Measurements from ENCODE around the gene ZBP1.
A peak's percentile ranks its signal among the peaks of the same experiment; 100 is the strongest.
"Not testable (repeated sequence)": the region's sequence is repeated elsewhere in the genome, so short reads cannot be mapped to it uniquely, and the experiment has no call there.

The ZBP1 gene

DNA sequence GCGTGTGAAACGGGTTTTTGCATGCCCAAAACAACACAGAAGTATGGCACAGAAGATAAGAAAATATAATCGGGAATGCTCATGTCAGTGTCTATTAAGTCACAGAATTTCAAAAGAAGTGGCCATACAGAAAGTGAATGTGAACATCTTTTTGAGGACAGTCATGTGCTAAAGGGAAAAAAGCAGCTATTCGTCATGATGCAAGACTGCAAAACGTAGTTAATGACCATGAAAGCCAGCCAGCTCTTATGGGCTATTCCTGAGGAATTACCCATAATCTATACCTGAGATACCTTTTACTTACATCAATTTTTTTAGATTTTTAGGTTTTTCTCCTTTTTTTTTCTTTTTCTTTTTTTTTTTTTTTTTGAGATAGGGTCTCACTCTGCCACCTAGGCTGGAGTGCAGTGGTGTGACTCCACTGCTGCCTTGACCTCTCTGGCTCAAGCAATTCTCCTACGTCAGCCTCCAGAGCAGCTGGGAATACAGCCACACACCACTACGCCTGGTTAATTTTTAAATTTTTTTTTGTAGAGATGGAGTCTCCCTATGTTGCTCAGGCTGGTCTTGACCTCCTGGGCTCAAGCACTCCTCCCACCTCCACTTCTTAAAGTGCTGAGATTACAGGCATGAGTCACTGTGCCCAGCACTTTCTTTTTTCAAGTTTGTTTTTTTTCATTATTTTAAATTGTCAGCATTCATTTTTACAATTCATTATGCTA lies 18.1 kb upstream of the ZBP1 start:
- DNase-seq: no peak

DNA sequence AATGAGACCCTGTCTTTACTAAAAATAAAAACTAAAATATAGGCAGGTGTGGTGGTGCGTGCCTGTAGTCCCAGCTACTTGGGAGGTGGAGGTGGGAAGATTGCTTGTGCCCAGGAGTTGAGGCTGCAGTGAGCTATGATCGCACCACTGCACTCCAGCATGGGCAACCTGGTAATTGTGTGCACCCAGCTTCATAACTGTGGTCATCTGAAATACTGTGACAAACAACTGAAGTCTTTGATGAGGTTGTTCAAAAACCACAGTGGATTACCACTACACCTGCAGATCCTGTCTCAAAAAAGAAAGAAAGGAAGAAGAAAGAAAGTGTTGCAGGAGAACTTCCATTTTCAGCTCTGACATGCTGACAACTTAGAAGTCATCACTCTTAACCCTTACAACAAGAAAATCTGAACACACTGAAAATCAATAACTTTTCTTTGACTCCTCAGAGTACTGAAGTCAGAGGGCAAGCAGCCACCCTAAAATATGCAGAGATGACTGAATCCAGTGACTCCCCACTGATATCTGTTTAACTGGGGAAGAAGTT lies 13.8 kb upstream of the ZBP1 start:
- DNase-seq: no peak

DNA sequence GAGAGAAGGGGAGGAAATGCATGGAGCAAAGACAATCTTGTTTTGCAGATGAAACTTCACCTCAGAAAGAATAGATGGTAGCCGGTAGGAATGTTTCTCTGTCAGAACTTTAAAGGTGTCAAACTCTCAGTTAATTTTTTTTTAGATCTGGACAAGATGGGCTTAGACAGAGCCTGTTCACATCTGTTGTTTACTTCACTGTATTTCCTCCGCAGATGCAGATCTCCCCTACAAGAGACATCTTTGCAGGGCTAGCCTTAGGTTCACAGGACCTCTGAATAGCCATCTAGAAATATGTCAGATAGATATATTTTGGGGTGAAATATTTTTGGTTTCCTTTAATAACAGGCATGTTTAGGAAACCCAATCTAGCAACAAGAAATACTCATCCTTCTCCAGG lies 12.1 kb upstream of the ZBP1 start:
- no peak for DNase-seq

DNA sequence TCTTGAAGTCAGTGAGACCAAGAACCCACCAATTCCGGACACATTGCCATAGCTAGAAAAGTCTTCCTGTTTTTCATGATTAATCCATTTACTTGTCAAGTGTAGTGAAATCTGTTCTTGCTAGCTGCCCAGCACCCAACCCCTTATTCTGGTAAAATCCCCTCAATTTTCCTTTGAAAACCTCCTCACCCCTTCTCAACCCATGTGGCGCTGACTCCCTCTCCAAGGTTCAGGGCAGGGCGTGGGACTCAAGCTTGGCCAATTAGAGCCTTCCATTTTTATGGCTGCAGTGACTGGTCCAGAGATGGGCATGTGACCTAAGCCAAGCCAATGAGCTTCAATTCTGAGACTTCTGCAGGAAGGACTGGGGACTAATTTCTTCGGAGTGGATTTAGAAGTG lies 9.8 kb upstream of the ZBP1 start:
- DNase-seq: no peak

DNA sequence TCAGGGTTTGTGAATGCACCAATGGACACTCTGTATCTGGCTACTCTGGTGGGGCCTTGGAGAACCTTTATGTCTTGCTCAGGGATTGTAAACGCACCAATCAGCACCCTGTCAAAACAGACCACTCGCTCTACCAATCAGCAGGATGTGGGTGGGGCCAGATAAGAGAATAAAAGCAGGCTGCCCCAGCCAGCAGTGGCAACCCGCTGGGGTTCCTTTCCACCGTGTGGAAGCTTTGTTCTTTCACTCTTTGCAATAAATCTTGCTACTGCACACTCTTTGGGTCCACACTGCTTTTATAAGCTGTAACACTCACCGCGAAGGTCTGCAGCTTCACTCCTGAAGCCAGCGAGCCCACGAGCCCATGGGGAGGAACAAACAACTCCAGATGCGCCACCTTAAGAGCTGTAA lies 9.3 kb upstream of the ZBP1 start:
- not testable (repeated sequence) for DNase-seq

DNA sequence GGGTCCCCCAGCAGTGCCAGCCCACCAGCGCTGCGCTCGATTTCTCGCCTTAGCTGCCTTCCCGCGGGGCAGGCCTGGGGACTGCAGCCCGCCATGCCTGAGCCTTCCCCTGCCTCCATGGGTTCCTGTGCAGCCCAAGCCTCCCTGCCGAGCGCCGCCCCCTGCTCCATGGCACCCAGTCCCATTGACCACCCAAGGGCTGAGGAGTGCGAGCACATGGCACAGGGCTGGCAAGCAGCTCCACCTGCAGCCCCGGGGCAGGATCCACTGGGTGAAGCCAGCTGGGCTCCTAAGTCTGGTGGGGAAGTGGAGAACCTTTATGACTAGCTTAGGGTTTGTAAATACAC lies 8.7 kb upstream of the ZBP1 start:
- DNase-seq: not testable (repeated sequence)

DNA sequence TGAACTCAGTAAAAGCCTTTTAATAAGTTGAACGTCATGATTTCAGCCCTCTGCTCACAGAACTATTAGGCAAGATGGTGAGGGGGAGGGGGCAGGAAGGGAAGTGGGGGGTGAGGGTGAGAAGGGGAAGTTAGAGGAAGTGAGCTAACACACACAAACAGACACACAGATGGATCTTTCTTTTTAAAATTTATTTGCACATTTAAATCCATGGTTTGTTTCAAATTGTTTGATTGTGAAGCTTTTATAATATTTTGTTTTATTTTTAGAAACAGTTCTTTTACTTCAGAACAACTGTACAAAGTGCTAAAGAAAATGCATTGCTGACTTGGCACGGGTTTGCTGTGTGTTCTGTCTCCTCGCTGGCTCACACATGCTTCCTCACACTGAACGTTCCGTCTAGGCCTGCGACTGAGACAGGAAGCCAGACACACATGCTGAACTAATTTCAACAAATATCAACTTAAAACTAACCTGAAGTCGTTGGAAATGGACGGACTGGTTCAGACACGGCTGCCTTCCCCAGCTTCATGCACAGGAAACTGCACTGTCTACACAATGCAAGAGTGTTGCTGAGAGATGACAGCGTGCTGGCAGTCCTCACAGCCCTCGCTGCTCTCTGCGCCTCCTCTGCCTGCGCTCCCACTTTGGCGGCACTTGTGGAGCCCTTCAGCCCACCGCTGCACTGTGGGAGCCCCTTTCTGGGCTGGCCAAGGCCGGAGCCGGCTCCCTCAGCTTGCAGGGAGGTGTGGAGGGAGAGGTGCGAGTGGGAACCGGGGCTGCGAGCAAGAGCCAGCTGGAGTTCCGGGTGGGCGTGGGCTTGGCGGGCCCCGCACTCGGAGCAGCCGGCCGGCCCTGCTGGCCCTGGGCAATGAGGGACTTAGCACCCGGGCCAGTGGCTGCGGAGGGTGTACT lies 8.1 kb upstream of the ZBP1 start:
- DNase-seq: peak; percentile 51

DNA sequence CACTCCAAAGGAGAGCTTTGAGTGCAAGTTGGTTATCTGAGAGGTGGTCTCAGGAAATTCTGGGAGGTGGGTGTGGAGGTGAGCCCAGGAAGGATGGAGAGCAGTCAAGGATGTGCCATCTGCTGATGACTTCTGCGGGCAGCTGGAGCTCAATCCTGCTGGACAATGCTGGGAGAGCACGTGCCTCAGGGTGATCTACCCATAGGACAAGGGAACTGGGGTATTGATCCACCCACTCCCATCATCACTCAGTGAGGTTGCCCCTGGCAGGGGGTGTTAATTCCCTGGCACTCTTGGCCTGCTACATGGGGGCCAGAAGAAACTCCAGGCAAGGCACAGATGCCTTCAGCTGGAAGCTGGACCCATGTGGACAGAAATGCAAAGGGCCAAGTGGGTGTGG lies 7.1 kb upstream of the ZBP1 start:
- no peak for DNase-seq

DNA sequence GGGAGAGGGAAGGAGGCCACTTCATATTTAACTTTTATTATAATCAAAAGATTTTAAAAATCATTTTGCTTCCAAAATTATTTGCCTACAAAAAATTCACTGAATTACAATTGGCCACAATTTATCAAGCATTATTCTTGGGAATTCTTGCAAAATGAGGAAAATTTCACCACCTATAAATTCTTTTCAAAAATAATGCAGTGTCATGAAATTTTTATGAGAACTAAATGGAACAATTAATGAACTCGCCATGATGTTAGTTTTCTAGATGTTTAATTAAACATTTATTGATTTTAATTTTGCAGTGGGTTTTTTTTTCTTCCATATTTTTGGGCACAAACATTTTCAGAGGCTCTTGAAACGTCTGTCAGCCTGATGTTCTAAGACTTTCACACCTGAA lies 5.8 kb upstream of the ZBP1 start:
- no peak for DNase-seq

DNA sequence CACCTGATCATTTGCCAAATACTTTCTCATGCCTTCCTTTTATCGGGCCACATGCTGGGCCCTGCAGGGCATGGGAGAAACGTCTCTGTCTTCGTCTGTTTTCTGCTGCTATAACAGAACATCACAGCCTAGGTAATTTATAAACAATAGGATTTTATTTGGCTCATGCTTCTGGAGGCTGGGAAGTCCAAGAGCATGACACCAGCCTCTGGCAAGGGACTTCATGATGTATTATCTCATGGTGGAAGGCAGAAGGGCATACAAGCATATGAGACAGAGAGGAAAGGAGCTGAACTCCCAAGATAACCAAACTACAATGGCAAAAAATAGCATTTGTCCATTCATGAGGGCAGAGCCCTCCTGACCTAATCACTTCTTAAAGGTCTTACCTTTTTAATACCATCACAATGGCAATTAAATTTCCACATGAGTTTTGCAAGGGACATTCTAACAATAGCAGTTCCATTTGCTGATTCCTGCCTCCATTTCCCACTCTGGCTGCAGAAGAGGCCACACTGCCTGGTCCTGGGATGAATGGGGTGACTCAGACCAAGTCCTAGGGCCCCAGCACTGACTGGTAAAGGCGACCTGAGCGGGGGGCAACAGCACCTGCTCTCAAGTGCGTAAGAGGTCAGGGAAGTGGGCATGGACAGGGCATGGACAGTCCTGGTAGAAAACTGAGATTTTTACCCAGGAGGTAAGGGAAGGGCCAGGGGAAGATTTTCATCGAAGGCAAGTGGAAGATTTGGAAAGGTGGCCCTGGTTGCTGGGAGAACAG lies 5.1 kb upstream of the ZBP1 start:
- no peak for DNase-seq

DNA sequence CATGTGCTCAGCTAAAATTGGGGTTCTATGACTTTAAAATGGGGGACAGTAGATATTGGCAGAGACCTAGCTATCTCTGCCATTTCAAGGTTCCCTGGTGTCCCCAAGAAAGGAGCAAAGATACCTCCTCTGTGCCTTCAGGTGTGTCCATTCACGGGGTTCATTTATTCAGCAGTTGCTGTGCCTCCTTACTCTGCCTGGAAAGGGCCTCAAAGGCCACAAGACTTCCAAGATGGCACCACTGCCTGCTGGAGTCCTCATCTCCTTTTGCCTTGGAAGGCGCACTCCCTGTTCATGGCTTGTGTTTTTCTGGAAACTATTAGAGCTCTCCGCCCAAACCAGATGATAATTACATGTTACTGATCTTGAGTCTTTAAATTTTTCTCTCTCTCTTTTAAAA lies 3.9 kb upstream of the ZBP1 start:
- no peak for DNase-seq

DNA sequence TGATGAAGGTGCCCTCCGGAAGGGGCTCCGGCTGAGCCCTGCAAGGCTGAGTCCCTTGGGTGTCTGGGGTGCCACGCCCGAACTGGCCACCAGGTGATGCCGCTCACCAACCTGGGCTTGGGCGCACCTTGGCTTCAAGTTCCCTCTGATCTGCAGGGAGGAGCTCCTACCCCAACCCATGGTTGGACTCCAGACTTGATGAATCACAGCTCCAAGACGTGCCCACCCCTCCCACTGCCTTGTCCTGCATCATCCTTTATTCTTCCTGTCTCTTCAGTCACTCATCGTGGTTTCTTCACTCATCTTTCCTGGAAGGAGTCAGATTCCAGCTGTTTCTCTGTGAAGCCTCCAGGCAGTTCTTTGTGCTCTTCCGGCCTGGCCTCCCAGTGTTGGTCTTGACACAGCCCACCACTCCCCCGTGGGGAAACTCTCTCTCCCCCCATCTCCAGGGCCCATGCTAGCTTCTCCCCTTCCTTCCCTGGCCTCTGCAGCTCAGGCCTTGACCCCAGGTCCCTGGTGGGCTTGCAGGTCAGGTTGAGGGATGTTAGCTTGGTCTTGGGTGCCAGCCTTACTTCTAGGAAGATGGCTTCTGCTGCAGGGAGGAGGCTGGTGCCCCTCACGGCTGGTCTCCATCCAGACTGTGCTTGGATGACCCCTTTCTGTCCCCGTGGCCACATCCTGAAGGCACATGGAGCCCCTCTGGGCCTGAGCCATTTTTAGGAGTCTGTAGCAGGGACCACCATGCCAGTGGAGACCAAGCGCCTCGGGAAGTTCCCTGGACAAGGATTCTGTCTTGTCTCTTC lies 2.6 kb upstream of the ZBP1 start:
- peak; percentile 81 for DNase-seq

DNA sequence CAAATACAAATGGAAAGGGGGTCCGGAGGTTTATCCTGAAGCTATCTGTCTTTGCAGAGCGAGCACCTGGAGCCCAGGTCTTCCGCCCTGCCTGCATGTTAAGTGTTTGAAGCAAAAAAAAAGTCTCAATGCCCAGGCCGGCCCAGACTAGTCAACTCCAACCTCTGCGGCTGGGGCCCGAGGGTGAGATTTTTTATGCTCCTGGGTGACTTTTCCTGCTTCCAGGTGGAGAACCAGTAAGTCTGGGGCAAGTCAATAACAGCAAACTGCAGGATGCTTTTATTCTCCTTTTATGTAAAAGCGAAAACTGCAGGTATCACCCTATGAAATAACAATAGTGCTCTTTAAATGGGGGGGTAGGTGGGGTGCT lies 2.0 kb upstream of the ZBP1 start:
- no peak for DNase-seq

DNA sequence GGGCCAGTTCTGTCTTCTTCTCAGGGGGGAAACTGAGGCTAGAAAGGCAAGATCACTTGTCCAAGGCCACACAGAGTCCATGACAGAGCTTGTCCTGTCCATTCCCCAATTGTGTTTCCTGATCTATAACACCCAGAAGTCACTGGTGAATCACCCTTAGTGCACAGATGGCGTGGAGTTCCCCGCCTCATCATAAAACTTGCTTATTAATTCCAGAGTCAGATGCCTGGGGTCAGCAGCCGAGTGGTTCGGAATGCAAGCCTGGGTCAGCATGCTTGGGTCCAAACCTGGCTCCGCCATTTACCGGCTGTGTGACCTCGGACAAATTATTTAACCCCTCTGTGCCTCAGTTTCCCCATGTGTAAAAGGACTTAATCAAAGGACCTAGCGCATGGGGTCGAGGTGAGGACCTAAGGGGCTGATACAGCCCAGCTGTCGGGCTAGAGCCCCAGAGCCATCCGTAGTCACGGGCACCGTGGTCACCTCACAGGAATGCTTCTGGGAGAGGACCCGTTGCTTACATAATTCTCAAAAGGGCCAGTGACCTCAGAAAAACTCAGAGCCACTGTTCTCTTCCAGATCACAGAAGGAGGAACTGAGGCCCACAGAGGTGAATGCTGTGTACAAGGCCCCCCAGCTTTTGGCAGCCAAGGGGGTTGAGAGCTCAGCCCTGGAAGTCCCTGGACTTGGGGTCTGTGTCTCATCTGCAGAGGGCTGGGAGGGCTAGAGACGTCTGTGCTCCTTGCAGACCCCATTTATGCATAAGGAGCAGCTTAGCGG lies 1.4 kb upstream of the ZBP1 start:
- DNase-seq: no peak

DNA sequence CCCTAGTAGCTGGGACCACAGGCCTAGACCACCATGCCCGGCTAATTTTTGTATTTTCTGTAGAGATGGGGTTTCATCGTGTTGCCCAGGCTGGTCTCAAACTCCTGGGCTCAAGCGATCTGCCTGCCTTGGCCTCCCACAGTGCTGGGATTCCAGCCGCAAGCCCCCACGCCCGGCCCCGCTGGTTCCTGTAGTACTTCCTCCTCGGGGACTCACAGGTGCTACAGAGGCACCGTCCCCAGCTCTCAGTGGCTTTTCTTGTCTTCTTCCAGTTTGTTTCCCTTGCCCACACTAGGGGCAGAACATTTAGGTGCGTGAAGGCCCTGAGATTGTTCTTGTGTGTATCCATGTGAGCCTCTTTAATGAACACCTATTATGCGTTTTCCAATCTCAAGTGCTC lies 773 bp upstream of the ZBP1 start:
- DNase-seq: no peak

DNA sequence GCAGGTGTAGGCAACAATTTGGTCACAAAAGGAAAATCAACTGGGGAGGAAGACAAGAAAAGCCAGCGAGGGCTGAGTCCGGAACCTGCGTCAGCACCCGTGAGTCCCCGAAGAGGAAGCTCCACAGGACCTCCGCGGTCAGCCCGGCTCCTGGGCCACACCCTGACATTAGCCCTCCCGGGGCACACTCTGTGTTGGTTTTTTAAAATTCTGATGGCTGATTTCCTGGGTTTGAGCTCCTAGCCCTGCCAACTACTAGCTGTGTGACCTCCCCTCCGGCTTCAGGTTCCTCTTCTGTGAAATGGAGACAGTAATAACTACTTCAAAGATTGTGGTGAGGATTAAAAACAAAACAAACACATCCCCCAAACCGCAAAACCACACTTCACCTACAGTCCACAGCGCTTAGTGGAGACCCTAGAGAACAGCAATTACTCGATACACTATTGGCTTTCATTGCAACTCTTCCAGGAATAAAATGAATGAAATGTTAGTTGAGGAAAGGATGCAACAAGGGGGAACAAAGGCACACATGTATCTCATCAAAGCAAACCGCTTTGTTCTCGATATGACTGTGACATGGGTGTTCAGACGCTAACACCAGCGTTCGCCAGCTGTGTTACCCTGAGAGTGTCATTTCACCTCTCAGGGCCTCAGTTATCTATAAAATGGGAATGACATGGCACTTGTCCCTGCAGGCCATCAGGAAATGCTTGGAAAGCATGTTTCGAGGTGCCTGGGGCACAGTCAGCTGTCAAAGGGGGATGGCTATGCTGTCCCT lies 985 bp downstream of the ZBP1 start:
- peak; percentile 69 for DNase-seq

DNA sequence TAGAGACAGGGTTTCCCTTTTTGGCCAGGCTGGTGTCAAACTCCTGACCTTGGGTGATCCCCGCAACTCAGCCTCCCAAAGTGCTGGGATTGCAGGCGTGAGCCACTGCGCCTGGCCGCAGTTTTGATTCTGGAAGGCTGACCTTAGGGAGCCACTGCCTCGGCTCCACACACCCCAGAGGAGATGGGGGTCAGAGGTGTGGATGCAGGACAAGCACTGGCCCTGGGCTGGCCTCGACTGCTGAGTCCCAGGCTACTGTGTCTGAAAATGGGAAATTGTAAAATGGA lies 1.5 kb downstream of the ZBP1 start:
- DNase-seq: no peak

DNA sequence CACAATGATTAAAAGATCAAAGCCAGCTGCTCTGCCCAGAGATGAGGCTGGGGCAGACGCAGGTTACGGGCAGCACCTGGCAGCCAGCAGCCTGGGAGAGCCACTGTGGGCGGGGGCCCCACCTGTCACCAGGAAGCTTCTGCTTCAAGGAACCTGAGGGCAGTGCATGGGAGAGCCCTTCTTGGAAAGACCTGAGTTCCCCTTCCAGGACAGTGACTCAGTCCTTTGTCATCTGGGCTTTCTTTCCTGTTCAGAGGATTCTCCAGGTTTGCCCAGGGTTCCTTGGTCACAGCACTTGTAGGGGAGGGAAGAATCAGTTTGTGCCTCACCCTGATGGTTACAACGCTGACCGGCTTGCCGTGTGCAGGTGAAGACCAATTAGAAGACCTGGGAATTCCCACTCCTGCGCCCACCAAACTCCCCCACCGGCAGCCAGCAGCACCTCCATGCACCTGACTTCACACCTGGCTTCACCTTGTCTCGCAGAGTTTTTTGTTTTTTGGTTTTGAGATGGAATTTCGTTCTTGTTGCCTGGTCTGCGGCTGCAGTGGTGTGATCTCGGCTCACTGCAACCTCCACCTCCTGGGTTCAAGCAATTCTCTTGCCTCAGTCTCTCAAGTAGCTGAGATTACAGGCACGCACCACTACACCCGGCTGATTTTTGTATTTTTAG lies 2.0 kb downstream of the ZBP1 start:
- peak; percentile 57 for DNase-seq

DNA sequence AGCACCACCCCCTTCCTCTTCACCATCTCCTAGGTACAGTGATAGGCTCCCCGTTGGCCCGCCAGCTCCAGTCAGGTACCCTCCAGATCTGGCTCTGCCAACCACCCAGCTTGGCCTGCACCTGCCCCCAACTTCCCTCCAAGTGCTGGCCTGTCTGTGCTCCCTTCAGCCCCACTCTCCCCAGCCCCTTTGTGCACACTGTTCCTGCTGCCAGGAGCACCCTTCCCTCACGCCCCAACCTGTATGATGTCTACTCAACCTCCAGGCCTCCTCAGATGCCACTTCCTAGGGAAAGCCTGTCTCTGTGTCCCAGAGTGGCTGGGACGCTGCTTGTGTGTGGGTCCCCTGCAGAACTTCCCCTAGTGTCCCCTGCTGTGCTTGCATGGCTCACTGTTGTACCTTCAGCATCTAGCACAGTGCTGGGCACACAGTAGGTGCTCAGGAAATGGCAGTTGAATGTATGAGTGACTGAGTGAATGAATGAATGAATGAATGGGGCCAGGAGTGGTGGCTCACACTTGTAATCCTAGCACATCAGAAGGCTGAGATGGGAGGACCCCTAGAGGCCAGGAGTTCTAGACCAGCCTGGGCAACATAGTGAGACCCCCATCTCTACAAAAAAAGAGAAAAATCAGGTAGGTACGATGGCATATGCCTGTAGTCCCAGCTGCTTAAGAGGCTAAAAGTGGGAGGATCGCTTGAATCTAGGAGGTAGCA lies 3.0 kb downstream of the ZBP1 start:
- no peak for DNase-seq
